Keratinocyte (primary cell): ENCODE results near the gene TEX51. TPM values are rescaled to one million over a fixed set of nuclear protein-coding genes. Genes with fewer than 3 reads are reported as not detected.

Experiments used
- DNase-seq: peaks from one replicate; pipeline ENCODE4 v3.0.0-alpha.2; 2011; ENCODE audit warnings: low read depth, missing footprints, low spot score
- FAIRE-seq: peaks from 2 replicates; lab custom pipeline; 2011; peaks lifted over from hg19 to GRCh38; lab: Jason Lieb, UNC
- H2AFZ ChIP-seq: 2 replicates; pipeline ENCODE4 v1.6.0; 2012; ENCODE audit warnings: low read length, control low read depth, inconsistent platforms; ENCODE audit not compliant: control insufficient read depth
- H3K27ac ChIP-seq: 2 replicates; pipeline ENCODE4 v1.5.1; 2011; ENCODE audit warnings: low read length; ENCODE audit not compliant: control insufficient read depth, insufficient read depth
- H3K27me3 ChIP-seq: 3 replicates; pipeline ENCODE4 v1.6.0; 2011; ENCODE audit warnings: low read length; ENCODE audit not compliant: control insufficient read depth, insufficient read depth; ENCODE audit errors: extremely low read depth
- H3K36me3 ChIP-seq, 2 experiments: 2 replicates in 1 of 2; 3 replicates in 1 of 2; pipeline ENCODE4 v1.5.1; 2011; ENCODE audit warnings: low read length in 2 of 2, mild to moderate bottlenecking in 1 of 2; ENCODE audit not compliant: control insufficient read depth in 2 of 2, insufficient read depth in 2 of 2; ENCODE audit errors: extremely low read depth in 1 of 2
- H3K4me1 ChIP-seq: 3 replicates; pipeline ENCODE4 v1.5.1; 2011; ENCODE audit warnings: low read length; ENCODE audit not compliant: control insufficient read depth, insufficient read depth; ENCODE audit errors: extremely low read depth
- H3K4me2 ChIP-seq: 3 replicates; pipeline ENCODE4 v1.6.0; 2011; ENCODE audit warnings: low read depth, low read length; ENCODE audit not compliant: control insufficient read depth, insufficient read depth; ENCODE audit errors: extremely low read depth
- H3K4me3 ChIP-seq, 3 experiments: fragments of 200-600 bp in 1 of 3; sonication (generic) in 1 of 3; 2 replicates in 2 of 3; 3 replicates in 1 of 3; pipeline ENCODE4 v1.5.1; 2011 to 2016; ENCODE audit warnings: low read length in 3 of 3, mild to moderate bottlenecking in 3 of 3, control low read depth in 2 of 3, inconsistent platforms in 1 of 3, low read depth in 1 of 3, mixed read lengths in 1 of 3, mixed run types in 1 of 3, moderate library complexity in 1 of 3; ENCODE audit not compliant: control insufficient read depth in 2 of 3, insufficient read depth in 2 of 3; ENCODE audit errors: extremely low read depth in 1 of 3
- H3K79me2 ChIP-seq: 2 replicates; pipeline ENCODE4 v1.6.0; 2012; ENCODE audit warnings: low read length; ENCODE audit not compliant: control insufficient read depth, insufficient read depth
- H3K9ac ChIP-seq: 3 replicates; pipeline ENCODE4 v1.6.0; 2011; ENCODE audit warnings: low read length; ENCODE audit not compliant: control insufficient read depth, insufficient read depth; ENCODE audit errors: extremely low read depth
- H3K9me1 ChIP-seq: 3 replicates; pipeline ENCODE4 v1.6.0; 2011; ENCODE audit warnings: low read length; ENCODE audit not compliant: control insufficient read depth, insufficient read depth; ENCODE audit errors: extremely low read depth
- H3K9me3 ChIP-seq: 2 replicates; pipeline ENCODE4 v1.5.1; 2012; ENCODE audit warnings: low read depth, low read length; ENCODE audit not compliant: control insufficient read depth
- H4K20me1 ChIP-seq: 3 replicates; pipeline ENCODE4 v1.6.0; 2011; ENCODE audit warnings: low read length; ENCODE audit not compliant: control insufficient read depth, insufficient read depth; ENCODE audit errors: extremely low read depth
- CTCF ChIP-seq, 3 experiments: IDR thresholded peaks in 1 of 3; conservative IDR thresholded peaks in 1 of 3; optimal IDR thresholded peaks in 1 of 3; 2 replicates in 2 of 3; 3 replicates in 1 of 3; pipeline versions ENCODE3 to v1.5.1; 2011; ENCODE audit warnings: low read length in 3 of 3, mild to moderate bottlenecking in 3 of 3, moderate library complexity in 2 of 3, control low read depth in 1 of 3, inconsistent platforms in 1 of 3; ENCODE audit not compliant: insufficient read depth in 2 of 3; ENCODE audit errors: extremely low read depth in 1 of 3
- EZH2 ChIP-seq: IDR thresholded peaks from one replicate; pipeline ENCODE4 v1.6.1; 2012; ENCODE audit warnings: inconsistent platforms, mild to moderate bottlenecking, low read length, moderate library complexity
- dilution Hi-C: fragments of 300-500 bp; cut with MboI; formaldehyde crosslinking; loops from one replicate; pipeline ENCODE4 v1.7.0; 2020; ENCODE audit warnings: low sequenced_read_pairs; ENCODE audit not compliant: extremely low pct_ligation_motif_present
- polyA plus RNA-seq, 5 experiments: library from polyadenylated mRNA; depleted of rRNA in 3 of 5; stranded (reverse) in 3 of 5; stranded (forward) in 1 of 5; unstranded in 1 of 5; fragments of >200 nt; gene quantifications; 1 replicate in 1 of 5; 2 replicates in 3 of 5; 3 replicates in 1 of 5; pipeline versions ENCODE4 v1.2.1 to v1.2.3, GENCODE V29; 2011 to 2012; ENCODE audit warnings: missing spikeins in 2 of 5, low read depth in 1 of 5, low replicate concordance in 1 of 5

TEX51 gene
- polyA plus RNA-seq, 1 donor (not counting 4 experiments of a cell fraction or from before 2014, with no cell fraction given): not detected

GRCh38 chr2:126888046-126888445, 10.6 kb upstream of the TEX51 start:
- H3K27me3 ChIP-seq: no peaks in the 10 kb centered on the region
- H3K9ac ChIP-seq: no peak overlapping the region
- no peaks in the 10 kb centered on the region for H3K36me3 ChIP-seq
- H3K4me3 ChIP-seq: no peak overlapping the region
- no peak overlapping the region for H3K4me2 ChIP-seq
- no peaks in the 10 kb centered on the region for H3K79me2 ChIP-seq
- TF ChIP-seq CTCF (optimal IDR thresholded peaks at IDR 0.05 in 1 of 3, IDR thresholded peaks at IDR 0.05 in 1 of 3, conservative IDR thresholded peaks at IDR 0.05 in 1 of 3; ENCODE audit: extremely low read depth in 1 of 3, insufficient read depth in 2 of 3, low read length in 3 of 3): no peak
- no peak overlapping the region for H3K27ac ChIP-seq
- DNase-seq: no peak
- FAIRE-seq: no peak
- no peak overlapping the region for H2AFZ ChIP-seq
- no peaks in the 10 kb centered on the region for H3K4me1 ChIP-seq
- H3K9me1 ChIP-seq: no peaks in the 10 kb centered on the region
- dilution Hi-C loops: no loop called here
- no peaks in the 10 kb centered on the region for H3K9me3 ChIP-seq
- no peaks in the 10 kb centered on the region for H4K20me1 ChIP-seq

- no peaks in the 10 kb centered on the region for H3K36me3 ChIP-seq
- no peaks in the 10 kb centered on the region for H3K4me1 ChIP-seq
- no peak overlapping the region for H2AFZ ChIP-seq
- FAIRE-seq (no peak), DNase-seq (no peak)
- H3K9me3 ChIP-seq: no peaks in the 10 kb centered on the region
- no peaks in the 10 kb centered on the region for H3K79me2 ChIP-seq
- no peak overlapping the region for H3K9ac ChIP-seq
- no peak overlapping the region for H3K4me2 ChIP-seq
- dilution Hi-C loops: no loop called here
- H3K4me3 ChIP-seq: no peak overlapping the region
- TF ChIP-seq CTCF (optimal IDR thresholded peaks at IDR 0.05 in 1 of 3, IDR thresholded peaks at IDR 0.05 in 1 of 3, conservative IDR thresholded peaks at IDR 0.05 in 1 of 3; ENCODE audit: extremely low read depth in 1 of 3, insufficient read depth in 2 of 3, low read length in 3 of 3) (no peak), EZH2 (no peak)
- no peak overlapping the region for H3K27ac ChIP-seq
- no peaks in the 10 kb centered on the region for H3K9me1 ChIP-seq
- no peaks in the 10 kb centered on the region for H4K20me1 ChIP-seq
- no peaks in the 10 kb centered on the region for H3K27me3 ChIP-seq
These were observed 9.6 kb upstream of the TEX51 start for GRCh38 chr2:126889071-126889470.
